AML-193 (cell line): ENCODE measurements around the gene TNXB.
"Not testable (repeated sequence)": the region's sequence is repeated elsewhere in the genome, so short reads cannot be mapped to it uniquely, and the experiment has no call there.

ENCODE experiments used
- DNase-seq, 2 experiments: peaks; one replicate each; lab custom pipeline; 2025; lab: John Stamatoyannopoulos, UW

Gene TNXB

DNA sequence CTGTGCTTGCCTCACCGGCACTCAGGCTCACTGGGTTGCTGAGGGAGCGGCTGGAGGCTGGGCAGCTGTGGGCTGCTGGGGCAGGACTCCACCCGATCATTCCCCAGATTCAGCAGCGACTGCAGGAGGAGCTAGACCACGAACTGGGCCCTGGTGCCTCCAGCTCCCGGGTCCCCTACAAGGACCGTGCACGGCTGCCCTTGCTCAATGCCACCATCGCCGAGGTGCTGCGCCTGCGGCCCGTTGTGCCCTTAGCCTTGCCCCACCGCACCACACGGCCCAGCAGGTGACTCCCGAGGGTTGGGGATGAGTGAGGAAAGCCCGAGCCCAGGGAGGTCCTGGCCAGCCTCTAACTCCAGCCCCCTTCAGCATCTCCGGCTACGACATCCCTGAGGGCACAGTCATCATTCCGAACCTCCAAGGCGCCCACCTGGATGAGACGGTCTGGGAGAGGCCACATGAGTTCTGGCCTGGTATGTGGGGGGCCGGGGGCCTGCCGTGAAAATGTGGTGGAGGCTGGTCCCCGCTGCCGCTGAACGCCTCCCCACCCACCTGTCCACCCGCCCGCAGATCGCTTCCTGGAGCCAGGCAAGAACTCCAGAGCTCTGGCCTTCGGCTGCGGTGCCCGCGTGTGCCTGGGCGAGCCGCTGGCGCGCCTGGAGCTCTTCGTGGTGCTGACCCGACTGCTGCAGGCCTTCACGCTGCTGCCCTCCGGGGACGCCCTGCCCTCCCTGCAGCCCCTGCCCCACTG is 68.7 kb downstream of the TNXB start:
- not testable (repeated sequence) for DNase-seq

DNA sequence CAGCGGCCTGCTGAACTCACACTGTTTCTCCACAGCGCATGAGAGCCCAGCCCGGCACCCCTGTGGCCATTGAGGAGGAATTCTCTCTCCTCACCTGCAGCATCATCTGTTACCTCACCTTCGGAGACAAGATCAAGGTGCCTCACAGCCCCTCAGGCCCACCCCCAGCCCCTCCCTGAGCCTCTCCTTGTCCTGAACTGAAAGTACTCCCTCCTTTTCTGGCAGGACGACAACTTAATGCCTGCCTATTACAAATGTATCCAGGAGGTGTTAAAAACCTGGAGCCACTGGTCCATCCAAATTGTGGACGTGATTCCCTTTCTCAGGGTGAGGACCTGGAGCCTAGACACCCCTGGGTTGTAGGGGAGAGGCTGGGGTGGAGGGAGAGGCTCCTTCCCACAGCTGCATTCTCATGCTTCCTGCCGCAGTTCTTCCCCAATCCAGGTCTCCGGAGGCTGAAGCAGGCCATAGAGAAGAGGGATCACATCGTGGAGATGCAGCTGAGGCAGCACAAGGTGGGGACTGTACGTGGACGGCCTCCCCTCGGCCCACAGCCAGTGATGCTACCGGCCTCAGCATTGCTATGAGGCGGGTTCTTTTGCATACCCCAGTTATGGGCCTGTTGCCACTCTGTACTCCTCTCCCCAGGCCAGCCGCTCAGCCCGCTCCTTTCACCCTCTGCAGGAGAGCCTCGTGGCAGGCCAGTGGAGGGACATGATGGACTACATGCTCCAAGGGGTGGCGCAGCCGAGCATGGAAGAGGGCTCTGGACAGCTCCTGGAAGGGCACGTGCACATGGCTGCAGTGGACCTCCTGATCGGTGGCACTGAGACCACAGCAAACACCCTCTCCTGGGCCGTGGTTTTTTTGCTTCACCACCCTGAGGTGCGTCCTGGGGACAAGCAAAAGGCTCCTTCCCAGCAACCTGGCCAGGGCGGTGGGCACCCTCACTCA is 69.5 kb downstream of the TNXB start:
- not testable (repeated sequence) for DNase-seq

DNA sequence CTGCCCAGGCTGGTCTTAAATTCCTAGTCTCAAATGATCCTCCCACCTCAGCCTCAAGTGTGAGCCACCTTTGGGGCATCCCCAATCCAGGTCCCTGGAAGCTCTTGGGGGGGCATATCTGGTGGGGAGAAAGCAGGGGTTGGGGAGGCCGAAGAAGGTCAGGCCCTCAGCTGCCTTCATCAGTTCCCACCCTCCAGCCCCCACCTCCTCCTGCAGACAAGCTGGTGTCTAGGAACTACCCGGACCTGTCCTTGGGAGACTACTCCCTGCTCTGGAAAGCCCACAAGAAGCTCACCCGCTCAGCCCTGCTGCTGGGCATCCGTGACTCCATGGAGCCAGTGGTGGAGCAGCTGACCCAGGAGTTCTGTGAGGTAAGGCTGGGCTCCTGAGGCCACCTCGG is 70.3 kb downstream of the TNXB start:
- not testable (repeated sequence) for DNase-seq

DNA sequence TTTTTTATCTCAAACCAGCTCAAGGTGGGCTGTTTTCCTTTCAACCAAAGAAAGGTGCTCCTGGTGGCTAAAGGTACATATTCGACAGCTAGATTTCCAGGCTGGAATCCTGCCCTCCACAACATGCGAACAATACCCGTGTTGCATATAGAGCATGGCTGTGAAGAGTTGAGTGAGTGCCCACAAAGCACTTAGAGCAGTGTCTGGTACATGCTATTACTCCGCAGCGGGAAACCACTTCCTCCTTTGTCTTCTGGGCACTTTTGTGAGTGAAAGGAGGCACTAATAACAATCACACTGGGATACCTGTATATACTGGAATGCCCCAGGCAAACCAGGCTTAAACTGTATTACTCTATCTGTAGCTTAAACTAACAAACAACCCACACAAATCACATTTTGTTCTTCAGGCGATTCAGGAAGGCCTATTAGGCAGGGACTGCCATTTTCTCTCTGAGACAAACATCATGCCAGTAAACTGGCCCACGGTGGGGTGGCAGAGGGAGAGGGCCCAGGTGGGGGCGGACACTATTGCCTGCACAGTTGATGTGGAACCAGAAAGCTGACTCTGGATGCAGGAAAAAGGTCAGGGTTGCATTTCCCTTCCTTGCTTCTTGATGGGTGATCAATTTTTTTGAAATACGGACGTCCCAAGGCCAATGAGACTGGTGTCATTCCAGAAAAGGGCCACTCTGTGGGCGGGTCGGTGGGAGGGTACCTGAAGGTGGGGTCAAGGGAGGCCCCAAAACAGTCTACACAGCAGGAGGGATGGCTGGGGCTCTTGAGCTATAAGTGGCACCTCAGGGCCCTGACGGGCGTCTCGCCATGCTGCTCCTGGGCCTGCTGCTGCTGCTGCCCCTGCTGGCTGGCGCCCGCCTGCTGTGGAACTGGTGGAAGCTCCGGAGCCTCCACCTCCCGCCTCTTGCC is 71.3 kb downstream of the TNXB start, which contains the start of gene CYP21A2:
TSS of gene CYP21A2 (plus strand) at position 818 of the 927 bp plus-strand sequence. CDS start at position 826, 8 bp downstream.
- not testable (repeated sequence) for DNase-seq

DNA sequence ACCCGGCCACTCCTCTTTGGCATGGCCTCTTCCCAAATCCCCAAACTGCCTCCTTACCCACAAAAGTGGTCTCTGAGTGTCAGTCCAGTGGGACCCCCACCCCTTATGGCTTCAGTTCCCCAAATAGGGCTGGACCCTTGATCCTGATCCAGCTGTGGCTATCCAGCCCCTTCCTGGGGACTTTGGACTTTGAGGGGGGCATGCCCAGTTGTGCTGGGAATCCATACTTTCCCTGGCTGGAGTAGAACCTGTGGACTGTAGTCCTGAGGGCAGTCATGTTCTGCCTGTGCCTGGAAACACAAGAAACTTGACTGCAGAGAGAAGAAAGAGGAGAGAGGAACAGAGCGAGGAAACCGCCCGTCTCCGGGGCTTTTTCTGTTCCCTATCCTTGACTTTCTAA is 72.0 kb downstream of the TNXB start:
- not testable (repeated sequence) for DNase-seq

DNA sequence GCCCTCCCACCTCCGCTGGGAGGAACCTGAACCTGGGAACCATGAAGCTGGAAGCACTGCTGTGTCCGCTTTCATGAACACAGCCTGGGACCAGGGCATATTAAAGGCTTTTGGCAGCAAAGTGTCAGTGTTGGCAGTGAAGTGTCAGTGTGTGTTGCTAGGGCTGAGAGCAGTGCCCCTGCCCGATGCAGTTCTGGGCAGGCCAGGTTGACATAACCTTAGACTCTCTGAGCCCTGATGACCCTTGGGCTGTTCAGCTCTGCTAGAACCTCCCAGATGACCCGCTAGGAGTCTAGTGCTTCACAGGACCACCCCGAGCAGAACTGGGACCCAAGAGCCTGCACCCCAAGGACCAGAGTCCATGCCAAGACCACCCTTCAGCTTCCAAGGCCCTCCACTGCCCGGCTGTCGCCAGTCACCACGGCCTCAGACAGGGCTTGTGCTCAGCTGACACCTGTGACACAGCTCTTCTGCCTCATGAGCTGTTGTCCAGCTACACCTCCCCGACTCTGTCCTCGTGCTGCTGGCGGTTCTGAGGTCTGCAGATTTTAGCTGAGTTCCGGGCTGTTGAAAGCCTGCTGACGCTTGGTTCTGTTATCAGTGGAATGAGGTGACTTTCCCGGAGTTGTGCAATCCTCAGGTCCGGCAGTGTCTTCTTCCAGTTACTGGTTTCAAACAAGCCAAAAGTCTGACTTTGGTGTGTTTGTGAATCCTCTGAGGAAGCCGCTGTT is 73.7 kb downstream of the TNXB start:
- not testable (repeated sequence) for DNase-seq

DNA sequence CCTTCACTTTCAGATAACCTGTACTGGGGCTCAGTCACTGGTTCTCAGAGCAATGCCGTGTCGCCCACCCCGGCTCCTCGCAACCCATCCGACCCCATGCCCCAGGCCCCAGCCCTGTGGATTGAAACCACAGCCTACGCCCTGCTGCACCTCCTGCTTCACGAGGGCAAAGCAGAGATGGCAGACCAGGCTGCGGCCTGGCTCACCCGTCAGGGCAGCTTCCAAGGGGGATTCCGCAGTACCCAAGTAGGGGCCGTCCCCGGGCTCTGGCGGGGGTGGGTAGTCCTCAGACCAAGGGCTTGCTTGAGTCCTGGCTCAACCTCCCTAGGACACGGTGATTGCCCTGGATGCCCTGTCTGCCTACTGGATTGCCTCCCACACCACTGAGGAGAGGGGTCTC is 79.6 kb downstream of the TNXB start:
- DNase-seq = not testable (repeated sequence)

DNA sequence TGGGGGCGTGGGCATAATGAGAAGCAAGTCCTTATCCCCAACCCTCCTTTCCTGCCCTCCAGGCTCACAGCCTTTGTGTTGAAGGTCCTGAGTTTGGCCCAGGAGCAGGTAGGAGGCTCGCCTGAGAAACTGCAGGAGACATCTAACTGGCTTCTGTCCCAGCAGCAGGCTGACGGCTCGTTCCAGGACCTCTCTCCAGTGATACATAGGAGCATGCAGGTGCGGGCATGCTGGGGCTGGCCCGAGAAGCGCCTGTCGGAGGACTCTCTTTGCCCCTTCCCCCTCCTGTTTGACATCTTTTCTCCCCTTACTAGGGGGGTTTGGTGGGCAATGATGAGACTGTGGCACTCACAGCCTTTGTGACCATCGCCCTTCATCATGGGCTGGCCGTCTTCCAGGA is 80.5 kb downstream of the TNXB start:
- DNase-seq = not testable (repeated sequence)

- DNase-seq = not testable (repeated sequence)
Measured at GRCh38 chr6:32022100-32022499, 87.0 kb downstream of the TNXB start.

- not testable (repeated sequence) for DNase-seq
Measured at GRCh38 chr6:32014547-32014946, 94.6 kb downstream of the TNXB start, which contains the start of gene C4B. C4B (plus strand) TSS chr6:32014795; CDS start chr6:32014846, 51 bp downstream.

- not testable (repeated sequence) for DNase-seq
Measured at GRCh38 chr6:32013738-32014137, 95.4 kb downstream of the TNXB start.

- DNase-seq = not testable (repeated sequence)
Measured at GRCh38 chr6:32012941-32013617, 96.1 kb downstream of the TNXB start.

DNA sequence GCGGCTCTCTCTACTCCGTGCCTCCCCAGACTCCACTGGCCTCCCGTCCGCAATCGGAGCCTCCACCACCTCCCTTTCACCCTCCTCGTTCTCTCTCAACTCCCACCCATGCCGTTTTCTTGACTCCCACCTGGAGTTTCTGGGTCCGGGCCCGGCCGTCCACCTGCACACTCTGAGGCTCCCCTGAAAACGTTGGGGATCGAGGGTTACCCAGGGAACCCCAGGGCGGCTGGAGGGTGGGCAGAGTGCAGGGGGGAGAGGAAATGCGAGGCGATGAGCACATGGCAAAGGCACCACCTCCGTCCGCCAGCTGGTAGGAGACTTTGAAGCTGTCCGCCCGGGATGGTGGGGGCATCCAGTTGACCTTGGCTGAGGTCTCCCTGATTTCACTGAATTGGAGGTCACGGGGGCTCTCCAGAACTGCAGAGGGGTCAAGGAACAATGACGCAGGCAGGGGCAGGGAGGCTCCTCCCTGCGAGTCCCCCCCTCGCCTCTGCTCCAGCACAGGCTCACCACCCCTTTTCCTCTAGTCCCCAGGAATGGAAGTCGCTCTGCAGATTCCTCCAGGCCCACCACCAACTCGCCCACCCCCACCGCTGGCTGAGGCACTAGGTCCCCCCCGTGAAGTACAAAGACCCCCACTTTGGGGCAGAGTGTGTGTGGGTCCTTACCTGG is 98.1 kb downstream of the TNXB start:
- DNase-seq = not testable (repeated sequence)

- DNase-seq = not testable (repeated sequence)
Measured at GRCh38 chr6:32009537-32009936, 99.6 kb downstream of the TNXB start.

DNA sequence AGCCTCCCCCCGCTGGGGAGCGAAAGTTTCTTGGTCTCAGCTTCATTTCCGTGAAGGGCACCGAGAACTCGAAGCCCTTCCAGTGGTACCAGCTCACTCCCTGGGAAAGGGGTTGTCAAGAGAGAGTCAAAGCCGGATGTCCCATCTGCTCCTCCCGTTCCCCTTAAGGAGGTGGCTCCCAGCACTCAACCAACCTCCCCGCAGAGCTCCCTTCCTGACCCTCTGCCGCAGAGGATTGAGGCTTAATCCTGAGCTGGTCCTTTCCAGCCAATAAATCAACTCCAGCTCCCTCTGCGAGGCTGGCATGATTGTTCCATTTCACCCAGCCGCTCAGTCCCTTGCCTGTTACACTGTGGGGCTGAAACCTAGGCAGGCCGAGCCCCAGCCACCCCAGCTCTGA is 100.5 kb downstream of the TNXB start:
- not testable (repeated sequence) for DNase-seq

GRCh38 chr6:32008037-32008436 is 101.1 kb downstream of the TNXB start:
- not testable (repeated sequence) for DNase-seq

GRCh38 chr6:32007086-32007485 is 102.1 kb downstream of the TNXB start:
- DNase-seq = not testable (repeated sequence)

DNA sequence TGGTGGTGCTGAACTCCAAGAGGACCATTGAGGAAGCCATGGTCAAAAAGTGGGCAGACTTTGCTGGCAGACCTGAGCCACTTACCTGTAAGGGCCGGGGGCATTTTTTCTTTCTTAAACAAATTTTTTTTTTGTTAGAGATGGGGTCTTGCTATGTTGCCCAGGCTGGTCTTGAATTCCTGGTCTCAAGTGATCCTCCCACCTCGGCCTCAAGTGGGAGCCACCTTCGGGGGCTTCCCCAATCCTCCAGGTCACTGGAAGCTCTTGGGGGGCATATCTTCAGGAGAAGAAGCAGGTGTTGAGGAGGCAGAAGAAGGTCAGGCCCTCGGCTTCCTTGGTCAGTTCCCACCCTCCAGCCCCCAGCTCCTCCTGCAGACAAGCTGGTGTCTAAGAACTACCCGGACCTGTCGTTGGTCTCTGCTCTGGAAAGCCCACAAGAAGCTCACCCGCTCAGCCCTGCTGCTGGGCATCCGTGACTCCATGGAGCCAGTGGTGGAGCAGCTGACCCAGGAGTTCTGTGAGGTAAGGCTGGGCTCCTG is 103.1 kb downstream of the TNXB start:
- not testable (repeated sequence) for DNase-seq

DNA sequence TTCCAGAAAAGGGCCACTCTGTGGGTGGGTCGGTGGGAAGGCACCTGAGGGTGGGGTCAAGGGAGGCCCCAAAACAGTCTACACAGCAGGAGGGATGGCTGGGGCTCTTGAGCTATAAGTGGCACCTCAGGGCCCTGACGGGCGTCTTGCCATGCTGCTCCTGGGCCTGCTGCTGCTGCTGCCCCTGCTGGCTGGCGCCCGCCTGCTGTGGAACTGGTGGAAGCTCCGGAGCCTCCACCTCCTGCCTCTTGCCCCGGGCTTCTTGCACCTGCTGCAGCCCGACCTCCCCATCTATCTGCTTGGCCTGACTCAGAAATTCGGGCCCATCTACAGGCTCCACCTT is 103.6 kb downstream of the TNXB start:
- not testable (repeated sequence) for DNase-seq
